GM19395 (cell line): Measurements from ENCODE around the gene ZNF687.

ENCODE experiments used
- ATAC-seq: cut with Tn5 transposase; IDR thresholded peaks from one replicate; pipeline ENCODE4 v1.9.1; 2021; ENCODE audit warnings: mild to moderate bottlenecking, moderate library complexity; ENCODE audit not compliant: unreplicated experiment

Gene ZNF687

DNA sequence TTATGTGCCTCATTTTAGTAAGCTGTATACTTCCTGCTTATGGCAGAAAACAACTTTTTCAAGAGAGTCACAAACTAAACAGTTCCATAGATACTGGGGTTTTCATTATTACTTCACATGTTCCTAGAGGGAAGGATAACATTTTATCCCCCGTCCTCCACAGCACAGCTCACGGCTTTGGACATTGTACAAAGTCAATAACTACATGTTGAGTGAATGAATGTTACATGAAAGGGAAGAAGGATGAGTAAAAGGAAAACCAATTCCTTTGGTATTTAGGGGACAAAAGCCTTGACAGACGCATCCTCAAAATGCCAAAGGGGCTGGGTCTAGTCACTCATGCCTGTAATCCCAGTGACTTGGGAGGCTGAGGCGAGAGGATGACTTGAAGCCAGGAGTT, 30.3 kb downstream of the ZNF687 start:
- ATAC-seq = no peak

DNA sequence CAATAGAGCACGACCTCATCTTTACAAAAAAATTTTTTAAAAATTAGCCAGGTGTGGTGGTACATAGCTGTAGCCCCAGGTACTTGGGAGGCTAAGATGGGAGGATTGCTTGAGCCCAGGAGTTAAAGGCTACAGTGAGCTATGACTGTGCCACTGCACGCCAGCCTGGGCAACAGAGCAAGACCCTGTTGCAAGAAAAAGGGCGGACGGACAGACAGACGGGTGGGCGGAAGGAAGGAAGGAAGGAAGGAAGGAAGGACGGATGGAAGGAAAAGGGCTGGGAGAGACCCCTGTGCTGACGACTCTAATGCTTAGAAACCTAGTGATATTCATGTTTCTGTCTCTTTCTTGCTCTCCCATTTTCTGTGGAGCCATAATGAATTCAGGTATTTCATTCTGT, 30.7 kb downstream of the ZNF687 start:
- no peak for ATAC-seq

DNA sequence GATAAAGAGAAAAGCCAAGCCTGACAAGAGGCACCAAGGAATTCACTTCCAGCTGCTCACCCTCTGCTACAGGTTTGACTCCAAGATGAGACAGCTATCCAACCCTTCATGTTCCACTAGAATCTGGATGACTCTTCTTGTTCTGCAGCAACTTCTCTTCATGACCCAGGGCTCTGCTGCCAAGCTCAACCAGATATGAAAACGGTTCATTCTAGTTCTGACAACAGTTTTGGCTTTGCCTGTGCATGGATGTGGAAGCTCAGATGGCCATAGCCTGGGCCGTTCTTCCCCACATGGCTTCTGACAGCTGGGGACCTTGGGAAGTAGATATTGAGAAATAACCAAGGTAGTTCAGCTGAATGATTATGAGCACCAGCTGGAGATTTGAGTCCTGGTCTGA, 31.4 kb downstream of the ZNF687 start:
- ATAC-seq = no peak

DNA sequence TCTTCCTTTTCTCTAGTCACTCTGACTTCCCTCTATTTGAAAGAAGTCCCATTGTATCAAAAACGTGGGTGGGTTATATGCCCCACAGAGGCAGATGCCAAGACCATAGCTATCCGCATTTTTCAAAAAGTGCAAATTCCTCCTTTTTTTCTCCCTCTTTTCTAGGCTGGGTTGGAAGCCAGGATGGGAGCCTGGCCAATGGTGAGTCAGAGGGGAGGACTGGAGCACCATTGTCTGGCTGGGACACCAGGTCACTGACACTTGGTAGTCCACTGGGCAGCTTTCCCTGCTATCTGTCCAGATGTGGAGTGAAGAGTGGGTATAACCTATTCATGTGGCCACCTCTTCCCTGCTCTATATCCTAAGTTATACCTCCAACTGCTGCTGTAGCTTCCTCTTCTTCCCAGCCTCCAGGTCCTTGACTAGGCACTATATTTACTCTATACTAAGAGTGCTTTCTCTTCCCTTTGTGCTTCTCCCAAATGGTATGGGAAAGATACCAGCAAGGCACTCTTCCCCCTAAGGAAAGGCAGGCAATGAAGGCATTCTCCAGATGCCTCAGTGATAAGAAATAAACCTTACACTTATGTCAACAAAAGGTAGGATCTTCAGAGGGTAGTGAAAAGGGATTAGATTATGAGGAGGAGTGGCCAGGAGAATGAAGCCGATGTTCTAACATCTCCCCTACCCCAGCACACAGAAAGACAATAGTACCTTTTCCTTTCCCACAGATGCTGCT, 32.2 kb downstream of the ZNF687 start:
- no peak for ATAC-seq

DNA sequence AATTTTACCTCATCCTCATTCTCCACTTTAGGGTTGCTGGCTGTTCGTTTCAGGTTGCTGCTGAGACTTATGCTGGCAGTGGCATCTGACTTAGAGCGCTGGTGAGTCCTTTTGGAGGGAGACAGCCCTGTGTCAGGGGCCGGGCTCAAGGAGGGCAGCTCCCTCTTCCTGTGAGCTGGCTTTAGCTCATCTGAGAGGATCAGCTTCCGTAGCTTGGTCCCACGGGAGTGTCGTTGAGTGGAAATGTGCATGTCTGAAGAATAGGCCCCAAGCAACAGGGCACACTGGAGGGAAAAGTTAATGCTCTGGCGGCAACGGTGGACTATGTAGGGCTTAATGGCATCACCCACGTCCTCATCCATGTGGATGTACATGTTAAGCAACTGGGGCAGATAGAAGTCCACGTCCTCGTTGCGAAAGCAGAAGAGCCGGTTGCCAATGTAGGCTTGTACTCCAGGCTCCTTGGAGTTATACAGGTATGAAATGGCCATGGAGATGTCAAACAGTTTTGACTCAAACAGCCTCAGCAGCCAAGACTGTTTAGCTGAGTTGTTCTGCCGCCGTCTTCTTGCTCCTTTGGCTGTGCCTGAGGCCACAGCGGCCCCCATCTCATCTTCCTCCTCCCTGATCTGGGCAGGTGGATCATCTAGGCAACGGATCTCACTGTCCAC, 33.6 kb downstream of the ZNF687 start:
- no peak for ATAC-seq

DNA sequence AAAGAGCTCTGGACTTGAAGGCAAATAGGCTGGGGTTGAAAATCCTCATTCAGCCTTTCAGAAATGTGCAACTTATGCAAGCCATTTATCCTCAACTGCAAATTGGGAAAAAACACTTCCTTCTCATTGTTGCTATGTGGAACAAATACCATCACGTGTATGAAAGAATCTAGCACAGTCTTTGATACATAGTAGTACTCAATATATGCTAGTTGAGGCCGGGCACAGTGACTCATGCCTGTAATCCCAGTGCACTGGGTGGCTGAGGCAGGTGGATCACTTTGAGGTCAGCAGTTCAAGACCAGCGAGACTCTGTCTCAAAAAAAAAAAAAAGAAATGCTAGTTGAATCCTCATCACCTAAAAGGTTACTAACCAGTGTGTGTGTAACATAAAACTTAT, 36.9 kb downstream of the ZNF687 start:
- no peak for ATAC-seq

DNA sequence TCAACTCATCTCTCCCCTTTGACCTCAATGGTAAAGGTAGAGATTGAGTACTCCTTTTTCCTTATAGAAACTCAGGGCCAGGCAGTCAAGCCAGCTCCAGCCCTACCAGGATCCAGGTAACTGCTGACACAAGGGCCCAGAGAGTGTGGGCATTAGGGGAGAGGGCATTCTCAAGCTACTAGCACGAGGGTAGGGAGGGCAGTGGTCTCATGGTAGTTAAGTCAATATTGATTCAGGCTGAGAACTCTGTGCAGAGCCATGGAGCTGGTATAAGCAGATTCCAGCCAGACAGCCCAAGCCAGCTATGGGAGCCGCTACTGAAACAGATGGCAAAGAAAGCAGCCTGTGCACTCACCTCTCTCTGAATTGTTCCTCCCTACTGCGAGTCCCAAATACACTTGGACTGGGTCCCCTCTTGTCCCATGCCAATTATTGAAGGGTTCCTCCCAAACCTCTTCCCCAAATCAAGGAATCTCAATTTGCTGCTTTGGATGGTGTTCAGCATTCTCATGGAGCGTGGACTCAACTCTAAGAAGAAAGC, 42.4 kb downstream of the ZNF687 start:
- ATAC-seq = no peak

DNA sequence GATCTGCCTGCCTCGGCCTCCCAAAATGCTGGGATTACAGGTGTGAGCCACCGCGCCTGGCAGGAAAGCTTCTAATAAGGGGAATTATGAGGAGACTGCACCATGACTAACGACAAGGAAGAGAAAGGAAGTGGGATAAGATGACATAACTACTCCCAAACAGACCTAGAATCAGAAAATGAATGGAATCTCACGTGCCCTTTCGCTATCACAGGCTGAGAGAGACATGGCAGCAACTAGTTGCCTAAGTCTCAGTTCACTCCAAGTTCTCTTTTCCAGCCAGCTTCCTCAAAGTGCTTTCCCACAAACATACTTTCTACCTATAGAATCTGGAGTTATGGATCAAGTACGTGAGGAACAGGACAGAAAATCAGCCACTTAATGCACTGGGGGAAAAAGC, 43.1 kb downstream of the ZNF687 start:
- no peak for ATAC-seq

DNA sequence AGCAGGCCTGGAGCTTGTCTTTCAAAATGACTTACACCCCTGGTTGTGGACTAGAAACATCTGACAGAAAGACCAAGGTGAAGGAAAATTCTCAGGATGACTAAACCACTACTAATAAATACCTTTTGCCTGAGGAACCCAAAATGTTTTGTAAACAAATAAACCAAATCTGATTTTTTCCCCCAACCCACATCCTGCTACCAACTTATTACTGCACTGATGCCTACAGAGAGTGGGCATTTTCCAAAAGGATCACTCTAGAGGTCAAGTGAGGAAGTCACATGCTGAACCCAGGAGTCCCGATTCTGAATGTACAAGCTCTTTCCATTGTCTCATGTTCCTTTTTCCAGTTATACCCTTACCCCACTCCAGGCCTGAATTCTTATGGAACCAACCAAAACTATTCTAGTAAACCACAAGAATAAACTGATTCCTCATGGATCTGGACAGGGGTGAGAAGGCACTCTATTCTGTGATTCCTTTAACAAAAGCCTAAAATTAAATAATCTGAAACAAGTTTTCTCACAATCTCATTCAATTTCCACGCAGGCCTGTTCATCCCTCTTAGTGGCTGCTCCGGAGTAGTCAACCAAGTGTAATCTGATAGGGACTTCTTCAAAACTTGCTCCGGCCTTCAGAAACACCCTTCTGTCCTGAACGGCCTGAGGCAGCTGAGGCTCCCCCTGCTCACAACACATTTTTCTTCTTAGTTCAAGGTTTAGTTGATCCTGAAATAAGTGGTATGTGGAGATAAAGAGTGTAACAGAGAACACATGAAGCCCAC, 43.7 kb downstream of the ZNF687 start:
- no peak for ATAC-seq

DNA sequence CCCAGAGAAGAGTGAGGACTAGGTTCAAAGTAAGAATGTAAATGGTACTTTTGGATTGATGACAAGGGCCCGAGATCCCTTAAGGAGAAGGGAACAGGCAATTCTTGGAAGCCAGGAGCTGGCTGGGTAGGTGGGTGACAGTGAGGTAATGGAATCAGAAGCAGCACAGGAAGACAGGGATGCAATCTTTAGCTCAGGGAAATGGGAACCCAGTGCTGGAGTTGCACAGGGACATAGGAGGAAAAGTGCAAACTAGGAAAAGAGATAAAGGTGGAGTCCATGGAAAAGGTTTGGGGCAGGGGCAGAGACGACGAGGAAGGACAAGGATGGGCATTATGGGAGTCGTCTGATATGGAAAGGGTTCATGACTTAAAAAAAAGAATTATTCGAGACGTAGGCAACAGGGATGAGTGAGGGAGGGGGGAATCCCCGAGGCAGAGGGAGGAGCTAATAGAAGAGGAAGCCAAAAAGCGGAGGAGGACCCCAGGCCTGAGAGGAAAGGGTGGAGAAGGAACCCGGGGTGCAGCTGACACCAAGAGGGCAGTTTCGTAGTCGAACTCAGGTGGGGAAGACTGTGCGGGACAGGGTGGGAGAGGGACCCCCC, 44.6 kb downstream of the ZNF687 start:
- peak; percentile 59 for ATAC-seq

DNA sequence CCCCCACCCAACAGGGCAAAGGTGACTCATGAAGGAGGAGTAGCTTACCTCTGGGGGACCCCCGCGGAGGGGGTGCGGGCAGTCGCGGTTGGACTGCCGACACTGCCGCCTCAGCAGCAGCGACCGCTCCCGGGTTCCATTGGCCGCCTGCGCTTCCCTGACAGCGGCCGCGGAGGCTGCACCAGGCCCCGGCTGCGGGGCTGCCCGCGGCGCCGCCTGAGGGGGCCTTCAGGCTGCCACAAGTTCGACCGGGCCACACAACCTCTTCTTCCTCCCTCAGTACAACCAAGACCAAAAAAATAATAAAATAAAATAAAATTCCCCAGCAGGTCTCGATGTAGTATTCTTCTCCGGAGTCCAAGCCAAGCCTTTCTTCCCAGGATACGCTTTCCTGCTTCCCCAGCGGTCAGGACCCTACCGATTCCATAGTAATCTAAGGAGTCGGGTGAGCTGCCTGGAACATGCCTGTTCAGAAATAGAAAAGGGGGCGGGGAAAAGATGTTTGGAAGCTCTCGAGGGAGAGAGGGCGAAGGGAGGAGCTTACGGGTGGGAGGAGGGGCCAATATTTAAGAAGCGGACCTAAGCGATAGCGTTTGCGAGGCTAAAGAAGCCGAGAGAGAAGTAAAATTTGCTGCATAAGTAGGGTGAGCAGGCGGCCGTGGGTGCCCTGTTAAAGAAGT, 45.3 kb downstream of the ZNF687 start, which contains the start of gene PI4KB:
TSS of gene PI4KB (minus strand) at position 194 of the 680 bp plus-strand sequence. CDS start 10,935 bp downstream, outside the sequence.
- ATAC-seq = peak; percentile 86

DNA sequence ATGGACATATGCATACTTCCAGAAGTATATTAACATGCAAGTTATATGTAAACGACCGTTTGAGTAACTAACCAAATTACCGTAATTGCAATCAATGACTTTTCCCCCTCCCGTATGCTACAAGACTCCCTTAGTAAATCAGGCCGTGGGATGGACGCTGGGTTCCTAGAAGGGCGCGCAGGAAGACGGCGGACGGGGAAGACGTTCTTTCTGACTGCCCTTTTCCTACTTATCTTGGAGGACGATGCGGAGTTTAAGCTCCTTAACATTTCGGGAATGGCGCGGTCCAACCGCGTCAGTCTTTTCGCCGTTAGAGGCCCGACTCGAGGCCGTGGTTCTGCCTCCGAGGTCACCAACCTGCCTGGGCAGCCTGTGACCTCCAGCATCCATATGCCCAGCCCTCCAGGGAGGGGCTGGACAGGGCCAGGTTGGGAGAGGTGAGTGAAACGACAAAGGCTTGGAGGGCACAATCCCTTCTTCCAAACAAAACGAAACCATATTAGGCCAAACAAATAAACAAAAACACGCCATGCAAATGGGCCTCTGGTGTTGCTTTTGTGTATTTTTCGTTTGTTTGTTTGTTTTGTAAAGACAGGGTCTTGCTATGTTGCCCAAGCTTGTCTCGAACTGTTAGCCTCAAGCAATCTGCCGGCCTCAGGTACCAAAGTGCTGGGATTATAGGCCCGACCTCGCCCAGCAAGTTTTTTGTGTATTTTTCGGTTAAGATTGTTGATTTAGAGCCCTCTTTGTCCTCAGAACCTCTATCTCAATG, 46.0 kb downstream of the ZNF687 start:
- ATAC-seq = peak; percentile 33

DNA sequence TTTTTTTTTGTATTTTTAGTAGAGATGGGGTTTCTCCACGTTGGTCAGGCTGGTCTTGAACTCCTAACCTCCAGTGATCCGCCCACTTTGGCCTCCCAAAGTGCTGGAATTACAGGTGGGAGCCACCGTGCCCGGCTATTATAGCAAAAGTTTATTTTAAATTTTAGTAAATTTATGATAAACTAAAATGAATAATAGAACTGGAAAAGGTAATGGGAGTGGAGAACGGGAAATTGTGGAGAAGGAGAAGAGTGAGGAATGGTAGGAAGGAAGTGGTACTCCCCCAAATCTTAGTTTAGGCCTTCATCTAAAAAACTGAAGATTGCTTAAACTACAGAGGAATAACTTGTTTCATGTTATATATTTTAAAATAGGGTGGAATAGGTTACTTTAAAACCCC, 52.7 kb downstream of the ZNF687 start:
- no peak for ATAC-seq

DNA sequence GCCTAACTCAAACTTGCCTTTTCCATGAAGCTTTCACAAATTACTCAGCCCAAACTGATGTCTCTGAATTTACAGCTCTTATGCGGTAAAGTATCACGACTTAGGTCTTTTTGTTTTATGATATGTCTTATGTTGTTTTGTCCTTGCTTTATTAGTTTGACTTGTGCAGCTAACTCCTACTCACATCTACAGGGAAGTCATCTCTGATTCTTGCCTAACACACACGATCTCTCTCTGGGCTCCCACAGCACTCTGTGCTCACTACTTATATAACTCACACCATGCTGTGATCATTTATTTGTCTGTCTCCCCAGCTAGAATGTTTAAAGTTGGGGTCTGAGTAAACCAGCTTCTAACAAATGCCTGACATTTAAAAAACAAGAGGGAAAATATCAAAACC, 54.5 kb downstream of the ZNF687 start:
- ATAC-seq = no peak

DNA sequence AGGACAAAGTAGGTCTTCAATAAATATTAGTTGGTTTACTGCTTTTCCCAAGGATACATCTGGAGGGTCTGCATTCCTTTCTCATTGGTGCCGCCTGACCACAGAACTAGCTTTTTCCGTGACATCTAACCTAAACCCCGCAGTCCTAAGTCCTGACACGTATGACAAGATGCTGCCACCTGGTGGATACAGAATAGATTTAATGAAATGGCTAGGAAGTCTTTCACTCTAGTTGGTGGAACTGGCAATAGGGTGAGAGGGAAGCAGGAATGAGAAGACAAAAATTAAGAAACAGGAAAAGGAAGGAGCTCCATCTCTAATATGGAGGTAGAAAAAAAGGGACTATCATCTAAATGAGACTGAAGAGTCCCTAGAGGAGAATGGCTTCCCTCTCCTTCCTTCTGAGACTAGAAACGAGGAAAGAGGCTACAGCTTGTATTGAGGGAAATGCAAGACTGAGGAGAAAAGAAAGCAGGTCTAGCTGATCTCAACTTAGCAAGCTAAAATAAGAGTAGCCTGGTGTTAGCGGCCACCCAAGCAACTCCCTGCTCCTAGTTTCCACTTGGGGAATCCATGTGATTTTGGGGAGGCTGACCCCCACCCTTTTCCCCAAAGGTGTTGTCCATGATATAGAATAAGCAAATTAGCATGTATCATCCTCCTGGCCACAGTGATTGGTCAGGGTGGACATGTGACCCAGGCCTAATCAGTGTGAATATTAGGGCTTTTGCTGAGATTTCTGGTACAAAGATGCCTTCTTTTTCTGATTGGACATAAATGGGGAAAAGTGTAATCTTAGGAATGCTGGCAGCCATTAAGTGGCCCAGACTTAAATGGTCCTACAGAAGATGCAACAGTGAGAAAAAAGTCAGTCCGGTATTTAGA, 59.0 kb downstream of the ZNF687 start:
- ATAC-seq = no peak
